Ramos (cell line): ENCODE results near the gene ARMCX5.

ENCODE experiments used
- in situ Hi-C: fragments of 300-500 bp; cut with MboI; formaldehyde crosslinking; loops from one replicate; pipeline ENCODE4 v1.14.3; 2022; ENCODE audit warnings: low sequenced_read_pairs; ENCODE audit not compliant: unreplicated experiment

The ARMCX5 gene

GRCh38 chrX:102599084-102599950, at the start of gene ARMCX5:
Gene ARMCX5, plus strand, starts transcription at chrX:102599515. Its CDS starts 2,627 bp downstream, at chrX:102602142.
- in situ Hi-C loops = no loop called here

- in situ Hi-C loops = no loop called here
Measured at GRCh38 chrX:102558607-102559006, 40.7 kb upstream of the ARMCX5 start.

GRCh38 chrX:102560423-102561068, 38.8 kb upstream of the ARMCX5 start:
- in situ Hi-C loops = no loop called here

DNA sequence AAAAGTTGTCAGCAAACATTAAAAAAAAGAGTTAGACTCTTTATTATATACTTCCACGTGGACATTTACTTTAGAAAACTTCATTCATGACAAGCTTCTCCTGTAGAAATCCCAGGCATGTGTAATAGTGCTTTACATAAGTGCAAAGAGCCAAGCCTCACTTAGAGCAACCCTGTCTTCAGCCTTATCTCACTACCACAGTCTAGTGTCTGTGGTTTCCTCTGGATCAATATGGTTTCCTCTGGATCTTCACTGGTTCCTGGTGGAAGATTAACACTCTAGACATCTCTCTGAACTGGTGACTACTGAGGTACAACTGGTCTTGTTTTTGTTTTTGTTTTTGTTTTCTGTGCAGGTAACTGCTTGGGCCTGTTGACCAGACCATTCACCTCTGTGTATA, 18.4 kb upstream of the ARMCX5 start:
- in situ Hi-C loops = no loop called here

- in situ Hi-C loops = no loop called here
Measured at GRCh38 chrX:102593367-102593766, 5.9 kb upstream of the ARMCX5 start.

GRCh38 chrX:102599951-102600579, 750 bp downstream of the ARMCX5 start:
- in situ Hi-C loops = no loop called here

DNA sequence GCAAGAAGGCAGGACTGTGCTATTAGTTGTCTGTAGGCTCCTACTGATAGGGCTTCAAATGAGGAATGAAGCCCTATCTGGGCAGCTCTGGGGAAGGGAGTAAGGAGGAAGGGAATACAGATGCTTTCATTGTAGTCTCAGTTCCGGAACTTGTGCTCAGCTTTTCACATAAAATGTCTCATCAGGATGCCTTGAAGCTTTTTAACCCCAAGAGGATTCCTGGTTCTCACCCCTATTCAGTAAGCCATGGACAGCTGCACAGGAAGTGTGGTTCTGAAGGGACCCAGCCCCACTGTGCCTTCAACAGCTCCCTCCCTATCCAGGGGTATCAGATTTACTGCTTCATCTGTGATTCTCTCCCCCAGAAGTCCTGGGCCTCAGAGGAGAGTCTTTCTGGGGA, 5.0 kb downstream of the ARMCX5 start:
- in situ Hi-C loops = no loop called here

DNA sequence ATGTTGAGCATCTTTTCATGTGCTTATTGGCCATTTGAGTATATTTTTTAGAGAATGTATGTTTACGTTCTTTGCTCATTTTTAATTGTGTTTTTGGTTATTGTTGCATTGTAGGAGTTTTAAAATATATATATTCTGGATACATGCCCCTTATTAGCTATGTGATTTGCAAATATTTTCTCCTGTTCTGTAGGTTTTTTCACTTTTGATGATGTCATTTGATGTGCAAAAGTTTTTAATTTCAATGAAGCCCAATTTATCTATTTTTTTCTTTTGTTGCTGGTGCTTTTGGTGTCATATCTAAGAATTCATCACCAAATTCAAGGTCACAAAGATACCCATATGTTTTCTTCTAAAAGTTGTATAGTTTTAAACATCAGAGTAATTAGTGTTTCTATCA, 6.8 kb downstream of the ARMCX5 start:
- in situ Hi-C loops = no loop called here

- in situ Hi-C loops = no loop called here
Measured at GRCh38 chrX:102610905-102611304, 11.6 kb downstream of the ARMCX5 start.

DNA sequence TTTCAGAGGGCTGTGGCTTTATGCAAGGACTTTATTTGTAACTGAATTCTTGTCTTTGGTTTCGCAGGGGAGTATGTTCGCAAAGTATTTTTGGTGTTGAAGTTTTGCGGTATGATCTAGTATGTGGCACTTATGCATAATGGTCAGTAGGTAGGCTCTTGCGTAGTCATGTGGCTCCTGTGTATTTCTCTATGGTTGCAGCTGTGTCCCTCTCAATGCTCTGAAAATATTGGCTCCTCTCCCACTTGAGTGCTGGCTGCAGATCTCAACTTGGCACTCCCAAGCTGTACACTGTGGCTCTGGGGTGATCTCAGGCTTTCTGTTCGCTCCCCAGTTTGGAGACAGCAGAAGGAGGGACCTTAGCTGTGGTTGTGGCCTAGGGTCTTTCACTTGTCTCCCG, 24.8 kb downstream of the ARMCX5 start:
- in situ Hi-C loops = no loop called here

GRCh38 chrX:102627640-102628039, 28.3 kb downstream of the ARMCX5 start:
- in situ Hi-C loops = no loop called here

GRCh38 chrX:102637561-102637960, 38.2 kb downstream of the ARMCX5 start:
- in situ Hi-C loops = no loop called here

- in situ Hi-C loops = no loop called here
Measured at GRCh38 chrX:102650903-102651241, 51.6 kb downstream of the ARMCX5 start.

GRCh38 chrX:102651242-102652011, 52.1 kb downstream of the ARMCX5 start, which contains the start of gene GPRASP1:
Gene GPRASP1, plus strand, starts transcription at chrX:102651483. Its CDS starts 2,431 bp downstream, at chrX:102653914.
- in situ Hi-C loops = no loop called here

DNA sequence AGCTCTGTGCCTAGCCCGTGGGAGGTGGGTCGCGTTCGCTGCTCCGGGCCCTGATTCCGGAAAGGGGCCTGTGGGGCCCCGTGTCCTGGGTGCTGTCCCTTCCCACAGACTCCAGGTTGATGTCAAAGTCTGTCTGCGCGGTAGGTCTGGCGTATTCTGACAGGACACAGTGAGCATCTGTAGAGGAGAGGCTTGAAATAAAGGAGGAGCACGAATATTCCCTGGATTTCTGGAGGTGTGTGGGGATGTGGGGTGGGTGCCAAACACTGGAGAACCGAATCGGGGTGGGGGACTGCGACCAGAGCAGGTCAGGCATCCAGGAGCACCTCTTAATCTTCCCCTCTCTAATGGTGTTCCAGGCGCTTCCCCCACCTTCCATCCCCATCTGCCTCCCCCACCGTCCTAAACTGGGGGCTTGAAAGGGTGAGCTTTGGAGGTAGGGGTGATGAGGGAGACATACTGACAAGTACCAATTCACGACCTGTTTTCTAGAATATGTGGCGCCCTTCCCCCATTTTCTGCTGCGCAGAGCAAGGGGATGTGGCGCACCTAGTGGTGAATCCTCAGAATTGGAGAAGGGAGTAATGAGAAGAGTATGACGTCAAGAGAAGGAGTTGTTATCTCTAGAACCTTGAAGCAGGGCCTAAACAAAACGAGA, 52.8 kb downstream of the ARMCX5 start:
- in situ Hi-C loops = no loop called here
